ENCODE results near the gene SLC35G4.

SLC35G4 gene

GRCh38 chr18:11657152-11657551, 47.8 kb downstream of the SLC35G4 start:
- Histone ChIP-seq H3K4me3 (ENCODE audit: severe bottlenecking) (no peak overlapping the region), H3K4me1 (ENCODE audit: insufficient read depth, poor library complexity, severe bottlenecking) (peaks cover 7% of the 10 kb centered on the region), H3K27ac (ENCODE audit: poor library complexity, severe bottlenecking) (no peak overlapping the region), H3K27me3 (ENCODE audit: insufficient read depth, poor library complexity, severe bottlenecking) (no peaks in the 10 kb centered on the region), H3K9me3 (ENCODE audit: severe bottlenecking) (no peaks in the 10 kb centered on the region), H3K36me3 (ENCODE audit: low read depth) (no peaks in the 10 kb centered on the region)
- no peak for TF ChIP-seq CTCF (IDR thresholded peaks at IDR 0.05; ENCODE audit: poor library complexity, severe bottlenecking)
- ATAC-seq (ENCODE audit: low read depth) (no peak), DNase-seq (ENCODE audit: low spot score) (no peak)

- Histone ChIP-seq H3K36me3 (ENCODE audit: low read depth) (no peaks in the 10 kb centered on the region), H3K4me1 (ENCODE audit: insufficient read depth, poor library complexity, severe bottlenecking) (peaks cover 7% of the 10 kb centered on the region), H3K27me3 (ENCODE audit: insufficient read depth, poor library complexity, severe bottlenecking) (no peaks in the 10 kb centered on the region), H3K4me3 (ENCODE audit: severe bottlenecking) (no peak overlapping the region), H3K9me3 (ENCODE audit: severe bottlenecking) (no peaks in the 10 kb centered on the region), H3K27ac (ENCODE audit: poor library complexity, severe bottlenecking) (no peak overlapping the region)
- no peak for TF ChIP-seq CTCF (IDR thresholded peaks at IDR 0.05; ENCODE audit: poor library complexity, severe bottlenecking)
- no peak for DNase-seq (ENCODE audit: low spot score)
- no peak for ATAC-seq (ENCODE audit: low read depth)
Observed at GRCh38 chr18:11657554-11657953, 48.2 kb downstream of the SLC35G4 start.

GRCh38 chr18:11658019-11658418, 48.6 kb downstream of the SLC35G4 start:
- H3K27me3 ChIP-seq (ENCODE audit: insufficient read depth, poor library complexity, severe bottlenecking) = no peaks in the 10 kb centered on the region
- no peak for ATAC-seq (ENCODE audit: low read depth)
- DNase-seq (ENCODE audit: low spot score) = no peak
- H3K4me3 ChIP-seq (ENCODE audit: severe bottlenecking) = no peak overlapping the region
- no peaks in the 10 kb centered on the region for H3K9me3 ChIP-seq (ENCODE audit: severe bottlenecking)
- peaks cover 7% of the 10 kb centered on the region for H3K4me1 ChIP-seq (ENCODE audit: insufficient read depth, poor library complexity, severe bottlenecking)
- TF ChIP-seq CTCF (IDR thresholded peaks at IDR 0.05; ENCODE audit: poor library complexity, severe bottlenecking) = no peak
- no peaks in the 10 kb centered on the region for H3K36me3 ChIP-seq (ENCODE audit: low read depth)
- no peak overlapping the region for H3K27ac ChIP-seq (ENCODE audit: poor library complexity, severe bottlenecking)

- ATAC-seq (ENCODE audit: low read depth) = peak; percentile 88
Observed at GRCh38 chr18:11658989-11659388, 49.6 kb downstream of the SLC35G4 start.

More at GRCh38 chr18:11658989-11659388, 49.6 kb downstream of the SLC35G4 start:
- Histone ChIP-seq H3K36me3 (ENCODE audit: low read depth) (no peaks in the 10 kb centered on the region), H3K9me3 (ENCODE audit: severe bottlenecking) (no peaks in the 10 kb centered on the region), H3K27ac (ENCODE audit: poor library complexity, severe bottlenecking) (no peak overlapping the region), H3K4me3 (ENCODE audit: severe bottlenecking) (no peak overlapping the region), H3K4me1 (ENCODE audit: insufficient read depth, poor library complexity, severe bottlenecking) (peaks cover 7% of the 10 kb centered on the region), H3K27me3 (ENCODE audit: insufficient read depth, poor library complexity, severe bottlenecking) (no peaks in the 10 kb centered on the region)
- DNase-seq (ENCODE audit: low spot score) = no peak
- TF ChIP-seq CTCF (IDR thresholded peaks at IDR 0.05; ENCODE audit: poor library complexity, severe bottlenecking) = no peak

Measured in RWPE2 (cell line).